HG02981 (cell line): Measurements from ENCODE around the gene POU3F2.
A peak's percentile ranks its signal among the peaks of the same experiment; 100 is the strongest.

Experiments used
- ATAC-seq: cut with Tn5 transposase; IDR thresholded peaks from one replicate; pipeline ENCODE4 v1.9.1; 2021; ENCODE audit warnings: mild to moderate bottlenecking, moderate library complexity; ENCODE audit not compliant: unreplicated experiment

The POU3F2 gene

GRCh38 chr6:98843271-98844243, 9.2 kb downstream of the POU3F2 start:
- ATAC-seq = no peak

DNA sequence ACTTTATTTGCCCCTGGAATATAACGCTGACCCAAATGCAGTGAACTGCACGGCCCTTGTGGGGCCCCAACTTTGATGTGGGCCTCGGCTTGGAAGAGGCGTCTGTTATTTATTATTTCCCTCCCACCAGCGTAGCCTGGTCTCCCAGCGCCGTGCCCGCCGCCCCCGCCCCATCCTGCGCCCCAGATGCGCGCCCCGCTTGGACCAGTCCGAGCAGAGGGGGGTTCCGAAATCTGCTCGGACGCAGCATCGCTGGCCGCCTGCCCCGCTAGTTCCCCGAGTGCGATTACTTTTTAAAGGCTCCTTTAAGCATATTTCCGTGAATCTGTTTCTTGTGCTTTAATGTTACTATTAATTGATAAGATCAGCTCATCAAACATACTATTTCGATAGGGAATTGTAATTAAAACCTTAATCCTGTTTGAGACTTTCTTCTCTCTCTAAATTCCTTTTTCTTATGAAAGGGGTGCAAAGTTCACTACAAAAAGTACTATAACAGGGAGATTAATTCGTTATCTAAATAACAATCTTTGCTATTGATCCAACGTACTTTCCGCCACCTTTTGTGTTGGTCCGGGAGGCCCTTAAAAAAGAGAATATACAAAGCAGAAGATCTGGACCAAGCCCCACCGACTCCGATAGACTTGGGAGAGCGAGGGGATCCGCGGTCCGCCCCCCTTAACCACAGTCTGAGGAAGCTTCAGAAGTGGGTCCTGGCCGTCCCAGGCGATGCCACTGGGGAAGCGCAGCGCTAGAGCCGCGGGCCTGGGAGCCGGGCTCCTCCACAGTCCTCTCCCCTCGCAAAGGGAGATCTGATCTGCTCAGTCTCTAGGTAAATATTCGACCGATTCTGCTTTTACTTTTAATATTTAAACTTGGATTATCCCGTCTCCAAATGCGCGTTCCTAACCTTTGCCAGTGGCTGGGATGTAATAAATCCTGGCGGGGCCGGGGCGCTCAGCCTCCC, 10.2 kb downstream of the POU3F2 start:
- ATAC-seq = no peak

- ATAC-seq = peak; percentile 44
These were observed 11.0 kb downstream of the POU3F2 start for GRCh38 chr6:98845211-98846020.

GRCh38 chr6:98846021-98846380, 11.6 kb downstream of the POU3F2 start:
- no peak for ATAC-seq

GRCh38 chr6:98847416-98847778, 13.0 kb downstream of the POU3F2 start:
- ATAC-seq = no peak

- peak; percentile 50 for ATAC-seq
These were observed 13.6 kb downstream of the POU3F2 start for GRCh38 chr6:98847779-98848538.

DNA sequence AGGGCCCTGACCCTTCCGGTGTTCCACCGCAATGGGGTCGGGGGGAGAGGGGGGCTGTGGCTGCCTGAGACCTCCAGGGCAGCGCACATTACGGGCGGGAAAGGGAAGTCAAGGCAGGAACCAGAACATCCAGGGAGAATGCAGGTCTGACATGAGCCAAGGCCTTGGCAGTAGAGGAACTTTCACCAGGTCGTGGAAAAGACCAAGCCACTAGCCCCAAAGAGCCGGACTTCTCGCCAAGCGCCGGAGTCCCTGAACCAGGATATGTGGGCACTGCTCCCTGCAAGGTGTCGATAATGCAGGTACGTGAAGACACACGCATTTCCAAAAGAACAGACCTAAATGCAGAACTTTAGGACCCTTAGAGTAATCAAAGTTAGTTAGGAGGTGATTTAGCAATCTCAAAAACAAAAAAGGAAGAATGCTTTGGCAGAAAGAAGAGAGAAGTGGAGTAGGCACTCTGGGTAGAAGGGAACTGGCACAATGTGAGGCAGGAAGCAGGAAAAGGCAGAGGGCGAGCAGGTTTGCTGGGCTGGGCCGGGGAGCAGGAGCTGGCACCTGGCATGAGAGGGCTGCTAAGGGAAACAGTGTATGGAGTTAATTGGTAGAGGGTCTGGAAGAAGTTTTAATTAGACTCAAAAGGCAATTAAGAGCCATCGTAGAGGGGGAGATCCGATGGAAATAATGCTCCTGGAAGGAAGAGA, 14.3 kb downstream of the POU3F2 start:
- ATAC-seq = no peak

- ATAC-seq = no peak
These were observed 30.1 kb downstream of the POU3F2 start for GRCh38 chr6:98864497-98864896.

DNA sequence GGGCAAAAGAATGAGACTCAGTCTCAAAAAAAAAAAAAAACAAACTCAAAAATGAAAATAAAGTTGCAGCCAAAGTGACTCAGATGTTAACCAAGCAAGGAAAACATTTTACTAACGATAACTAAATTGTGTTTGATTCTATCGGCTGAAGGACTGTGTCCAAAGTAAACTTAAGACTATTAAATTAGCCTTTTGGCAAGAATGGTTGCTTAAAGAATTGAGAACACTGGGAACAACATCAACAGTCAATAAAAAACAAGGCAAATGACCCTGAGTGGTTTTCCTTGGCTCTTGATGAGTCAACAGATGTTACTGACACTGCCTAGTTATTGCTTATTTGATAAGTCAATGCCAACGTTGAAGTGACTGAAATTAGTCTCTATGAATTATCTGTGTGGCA, 36.7 kb downstream of the POU3F2 start:
- ATAC-seq = no peak

DNA sequence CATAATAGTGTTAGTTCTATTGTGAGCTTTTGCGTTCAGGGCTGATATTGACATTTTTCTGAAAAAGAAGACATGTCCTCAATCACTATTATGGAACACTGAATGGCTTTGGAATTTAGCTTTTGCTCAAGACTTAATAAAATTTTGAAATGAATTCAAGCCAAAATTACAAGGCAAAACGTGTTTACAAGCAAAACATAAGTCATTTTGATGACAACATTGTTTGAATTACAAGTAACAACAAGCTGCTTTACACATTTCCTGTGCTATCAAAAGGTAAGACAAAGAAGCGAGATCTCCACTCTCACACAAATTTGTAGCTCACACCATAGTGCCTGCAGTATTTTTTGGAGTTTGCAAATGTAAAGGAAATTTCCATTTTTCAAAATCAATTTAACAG, 37.4 kb downstream of the POU3F2 start:
- no peak for ATAC-seq

- ATAC-seq = no peak
These were observed 41.0 kb downstream of the POU3F2 start for GRCh38 chr6:98875375-98875774.

DNA sequence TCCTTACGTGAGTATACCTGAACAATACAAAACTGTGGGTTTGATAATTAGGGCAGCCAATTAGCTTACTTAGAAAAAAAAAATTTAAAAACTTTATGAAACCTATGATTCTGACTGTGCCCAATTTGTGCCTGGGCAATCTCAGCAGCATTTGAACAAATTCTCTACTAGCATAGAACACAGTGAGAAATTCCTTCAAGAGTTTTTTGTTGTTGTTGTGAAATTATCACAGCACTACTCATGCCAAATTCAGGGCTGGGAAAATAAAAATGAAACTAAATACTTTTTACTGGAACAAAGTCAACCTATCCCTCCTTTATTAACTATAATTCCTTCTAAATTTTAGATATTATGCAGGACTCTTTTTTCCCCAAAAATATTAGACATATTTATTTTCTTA, 42.9 kb downstream of the POU3F2 start:
- ATAC-seq = no peak

DNA sequence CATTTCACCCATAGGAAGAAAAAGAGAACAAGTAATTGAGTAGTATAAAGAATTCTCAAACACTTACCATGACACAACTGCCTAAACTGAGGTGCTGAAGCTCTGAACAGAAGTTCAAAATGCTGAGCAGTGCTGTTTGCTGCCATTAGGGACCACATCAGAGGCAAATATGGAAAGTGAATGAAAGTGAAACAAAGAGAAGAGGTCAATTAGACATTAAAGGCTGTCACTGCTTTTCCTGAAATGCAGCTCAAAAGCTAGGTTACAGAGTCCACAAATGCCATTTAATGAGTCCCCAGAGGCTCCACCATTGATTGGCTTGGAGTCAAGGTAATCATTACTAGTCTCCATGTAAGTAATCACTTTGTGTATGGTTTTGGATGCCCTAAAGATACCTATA, 46.1 kb downstream of the POU3F2 start:
- ATAC-seq = peak; percentile 98

GRCh38 chr6:98885330-98885729, 51.0 kb downstream of the POU3F2 start:
- no peak for ATAC-seq

DNA sequence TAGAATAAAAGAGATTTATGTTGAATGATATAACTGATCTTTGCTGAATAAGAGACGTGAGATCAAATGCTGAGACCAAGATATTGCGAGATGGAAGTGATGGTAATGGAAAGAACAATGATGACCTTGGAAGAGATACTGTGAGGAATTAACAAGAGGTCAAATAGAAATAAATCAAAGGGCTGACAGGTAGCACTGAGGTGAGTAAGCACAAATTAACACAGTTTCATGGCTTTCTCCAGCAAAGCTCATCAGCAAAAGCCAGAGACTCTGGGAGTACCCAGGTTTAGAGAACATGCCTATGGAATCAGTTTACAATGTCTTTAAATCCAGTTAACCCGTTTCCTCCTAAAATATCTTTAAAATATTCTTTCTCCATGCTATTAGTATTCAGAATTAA, 53.3 kb downstream of the POU3F2 start:
- no peak for ATAC-seq
